Measurements from ENCODE around the gene LAMA2. TPM values are rescaled to one million over a fixed set of nuclear protein-coding genes. Genes with fewer than 3 reads are reported as not detected.

LAMA2 gene
- total RNA-seq, 1 experiment from 2014 or later, result 0.28 TPM

DNA sequence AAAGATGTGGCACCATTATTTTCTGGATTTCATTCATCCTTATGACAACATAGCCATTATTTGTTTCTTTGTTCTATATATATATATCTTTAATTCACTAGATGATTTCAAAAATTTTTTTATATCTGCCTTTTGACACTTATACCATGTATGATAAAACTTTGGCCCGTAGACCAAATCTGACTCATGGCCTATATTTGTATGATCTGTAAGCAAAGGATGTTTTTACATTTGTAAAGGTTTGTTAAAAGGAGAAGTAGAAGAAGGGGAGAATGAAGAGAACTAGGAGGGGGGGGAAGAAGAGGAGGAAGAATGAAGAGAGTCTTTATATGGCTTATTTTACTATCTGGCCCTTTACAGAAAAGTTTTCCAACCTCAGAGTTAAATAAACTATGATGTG lies 279.7 kb downstream of the LAMA2 start:
- no peaks in the 10 kb centered on the region for H3K36me3 ChIP-seq (ENCODE audit: control insufficient read depth, insufficient read depth, low read length)
- H3K27me3 ChIP-seq (ENCODE audit: control insufficient read depth, insufficient read depth, low read length), result no peaks in the 10 kb centered on the region
- H3K4me3 ChIP-seq (ENCODE audit: low read depth in 2 of 2, low read length in 2 of 2), result no peak overlapping the region
- ChIA-PET POLR2A (no interaction called here), CTCF (no interaction called here)
- H3K27ac ChIP-seq (ENCODE audit: low read length), result no peak overlapping the region
- intact Hi-C loops (cut with micrococcal nuclease; ENCODE audit: unreplicated experiment), result no loop called here
- H3K9me3 ChIP-seq (ENCODE audit: control insufficient read depth, insufficient read depth, low read depth, low read length), result no peaks in the 10 kb centered on the region
- DNase-seq (ENCODE audit: low read depth, low spot score) (no peak), ATAC-seq (no peak)
- no TSS peak for BruUV-seq (replicated peaks)
- in situ Hi-C loops (cut with HindIII; ENCODE audit: low pct_unique_long_range_greater_than_20kb, low sequenced_read_pairs), result no loop called here
- H3K4me1 ChIP-seq (ENCODE audit: control insufficient read depth, insufficient read depth, low read length), result no peaks in the 10 kb centered on the region
- TF ChIP-seq SIN3A (IDR thresholded peaks at IDR 0.05; ENCODE audit: borderline replicate concordance, insufficient read depth, low read depth, low read length) (no peak), TCF7L2 (IDR thresholded peaks at IDR 0.05; ENCODE audit: low read depth, low read length) (no peak), POLR2AphosphoS5 (IDR thresholded peaks at IDR 0.05; ENCODE audit: low read depth, low read length) (no peak)
- TF ChIP-seq, protein P1, sequence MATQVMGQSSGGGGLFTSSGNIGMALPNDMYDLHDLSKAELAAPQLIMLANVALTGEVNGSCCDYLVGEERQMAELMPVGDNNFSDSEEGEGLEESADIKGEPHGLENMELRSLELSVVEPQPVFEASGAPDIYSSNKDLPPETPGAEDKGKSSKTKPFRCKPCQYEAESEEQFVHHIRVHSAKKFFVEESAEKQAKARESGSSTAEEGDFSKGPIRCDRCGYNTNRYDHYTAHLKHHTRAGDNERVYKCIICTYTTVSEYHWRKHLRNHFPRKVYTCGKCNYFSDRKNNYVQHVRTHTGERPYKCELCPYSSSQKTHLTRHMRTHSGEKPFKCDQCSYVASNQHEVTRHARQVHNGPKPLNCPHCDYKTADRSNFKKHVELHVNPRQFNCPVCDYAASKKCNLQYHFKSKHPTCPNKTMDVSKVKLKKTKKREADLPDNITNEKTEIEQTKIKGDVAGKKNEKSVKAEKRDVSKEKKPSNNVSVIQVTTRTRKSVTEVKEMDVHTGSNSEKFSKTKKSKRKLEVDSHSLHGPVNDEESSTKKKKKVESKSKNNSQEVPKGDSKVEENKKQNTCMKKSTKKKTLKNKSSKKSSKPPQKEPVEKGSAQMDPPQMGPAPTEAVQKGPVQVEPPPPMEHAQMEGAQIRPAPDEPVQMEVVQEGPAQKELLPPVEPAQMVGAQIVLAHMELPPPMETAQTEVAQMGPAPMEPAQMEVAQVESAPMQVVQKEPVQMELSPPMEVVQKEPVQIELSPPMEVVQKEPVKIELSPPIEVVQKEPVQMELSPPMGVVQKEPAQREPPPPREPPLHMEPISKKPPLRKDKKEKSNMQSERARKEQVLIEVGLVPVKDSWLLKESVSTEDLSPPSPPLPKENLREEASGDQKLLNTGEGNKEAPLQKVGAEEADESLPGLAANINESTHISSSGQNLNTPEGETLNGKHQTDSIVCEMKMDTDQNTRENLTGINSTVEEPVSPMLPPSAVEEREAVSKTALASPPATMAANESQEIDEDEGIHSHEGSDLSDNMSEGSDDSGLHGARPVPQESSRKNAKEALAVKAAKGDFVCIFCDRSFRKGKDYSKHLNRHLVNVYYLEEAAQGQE (IDR thresholded peaks at IDR 0.05; ENCODE audit: insufficient read depth in 1 of 2, low read depth in 2 of 2, low read length in 1 of 2), result no peak
- TF ChIP-seq, protein P2, sequence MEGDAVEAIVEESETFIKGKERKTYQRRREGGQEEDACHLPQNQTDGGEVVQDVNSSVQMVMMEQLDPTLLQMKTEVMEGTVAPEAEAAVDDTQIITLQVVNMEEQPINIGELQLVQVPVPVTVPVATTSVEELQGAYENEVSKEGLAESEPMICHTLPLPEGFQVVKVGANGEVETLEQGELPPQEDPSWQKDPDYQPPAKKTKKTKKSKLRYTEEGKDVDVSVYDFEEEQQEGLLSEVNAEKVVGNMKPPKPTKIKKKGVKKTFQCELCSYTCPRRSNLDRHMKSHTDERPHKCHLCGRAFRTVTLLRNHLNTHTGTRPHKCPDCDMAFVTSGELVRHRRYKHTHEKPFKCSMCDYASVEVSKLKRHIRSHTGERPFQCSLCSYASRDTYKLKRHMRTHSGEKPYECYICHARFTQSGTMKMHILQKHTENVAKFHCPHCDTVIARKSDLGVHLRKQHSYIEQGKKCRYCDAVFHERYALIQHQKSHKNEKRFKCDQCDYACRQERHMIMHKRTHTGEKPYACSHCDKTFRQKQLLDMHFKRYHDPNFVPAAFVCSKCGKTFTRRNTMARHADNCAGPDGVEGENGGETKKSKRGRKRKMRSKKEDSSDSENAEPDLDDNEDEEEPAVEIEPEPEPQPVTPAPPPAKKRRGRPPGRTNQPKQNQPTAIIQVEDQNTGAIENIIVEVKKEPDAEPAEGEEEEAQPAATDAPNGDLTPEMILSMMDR (IDR thresholded peaks at IDR 0.05), result no peak

GRCh38 chr6:129163551-129163950 lies 280.6 kb downstream of the LAMA2 start:
- ATAC-seq (no peak), DNase-seq (ENCODE audit: low read depth, low spot score) (no peak)
- Histone ChIP-seq H3K27me3 (ENCODE audit: control insufficient read depth, insufficient read depth, low read length) (no peaks in the 10 kb centered on the region), H3K36me3 (ENCODE audit: control insufficient read depth, insufficient read depth, low read length) (no peaks in the 10 kb centered on the region), H3K27ac (ENCODE audit: low read length) (no peak overlapping the region), H3K4me3 (ENCODE audit: low read depth in 2 of 2, low read length in 2 of 2) (no peak overlapping the region), H3K4me1 (ENCODE audit: control insufficient read depth, insufficient read depth, low read length) (no peaks in the 10 kb centered on the region), H3K9me3 (ENCODE audit: control insufficient read depth, insufficient read depth, low read depth, low read length) (no peaks in the 10 kb centered on the region)
- no TSS peak for BruUV-seq (replicated peaks)
- in situ Hi-C loops (cut with HindIII; ENCODE audit: low pct_unique_long_range_greater_than_20kb, low sequenced_read_pairs), result no loop called here
- CTCF ChIA-PET, result no interaction called here
- intact Hi-C loops (cut with micrococcal nuclease; ENCODE audit: unreplicated experiment), result no loop called here
- TF ChIP-seq TCF7L2 (IDR thresholded peaks at IDR 0.05; ENCODE audit: low read depth, low read length), result no peak
- TF ChIP-seq SIN3A (IDR thresholded peaks at IDR 0.05; ENCODE audit: borderline replicate concordance, insufficient read depth, low read depth, low read length), result no peak
- TF ChIP-seq, protein P2 (IDR thresholded peaks at IDR 0.05), result no peak
- no peak for TF ChIP-seq POLR2AphosphoS5 (IDR thresholded peaks at IDR 0.05; ENCODE audit: low read depth, low read length)
- TF ChIP-seq, protein P1 (IDR thresholded peaks at IDR 0.05; ENCODE audit: insufficient read depth in 1 of 2, low read depth in 2 of 2, low read length in 1 of 2), result no peak
- POLR2A ChIA-PET, result no interaction called here
